Left lobe of liver (tissue), 2 donors: ENCODE results near the gene ZNF516. TPM values are rescaled to one million over a fixed set of nuclear protein-coding genes. Genes with fewer than 3 reads are reported as not detected.

ENCODE experiments used
- ATAC-seq: fragments of 200-7000 bp; cut with Tn5 transposase; one replicate; pipeline ENCODE4 v1.9.1; 2020; ENCODE audit warnings: mild to moderate bottlenecking, moderate library complexity
- DNase-seq: peaks from one replicate; pipeline ENCODE4 v3.0.0-alpha.2; 2020; ENCODE audit warnings: low spot score
- total RNA-seq: library from RNA; stranded (reverse); gene quantifications from one replicate; pipeline ENCODE4 v1.2.1, GENCODE V29; 2021
- donor health status: DM: no; HTN: no; CAD: no; lungs with moderate emphysema.
- donor health status: DM: no; HTN: yes; CAD: no.

Gene ZNF516
- total RNA-seq, 1 donor from 2014 or later: 16.2 TPM

- ATAC-seq: no peak
- peak; percentile 46 for DNase-seq
Observed at GRCh38 chr18:76471593-76471992, 23.4 kb downstream of the ZNF516 start.

DNA sequence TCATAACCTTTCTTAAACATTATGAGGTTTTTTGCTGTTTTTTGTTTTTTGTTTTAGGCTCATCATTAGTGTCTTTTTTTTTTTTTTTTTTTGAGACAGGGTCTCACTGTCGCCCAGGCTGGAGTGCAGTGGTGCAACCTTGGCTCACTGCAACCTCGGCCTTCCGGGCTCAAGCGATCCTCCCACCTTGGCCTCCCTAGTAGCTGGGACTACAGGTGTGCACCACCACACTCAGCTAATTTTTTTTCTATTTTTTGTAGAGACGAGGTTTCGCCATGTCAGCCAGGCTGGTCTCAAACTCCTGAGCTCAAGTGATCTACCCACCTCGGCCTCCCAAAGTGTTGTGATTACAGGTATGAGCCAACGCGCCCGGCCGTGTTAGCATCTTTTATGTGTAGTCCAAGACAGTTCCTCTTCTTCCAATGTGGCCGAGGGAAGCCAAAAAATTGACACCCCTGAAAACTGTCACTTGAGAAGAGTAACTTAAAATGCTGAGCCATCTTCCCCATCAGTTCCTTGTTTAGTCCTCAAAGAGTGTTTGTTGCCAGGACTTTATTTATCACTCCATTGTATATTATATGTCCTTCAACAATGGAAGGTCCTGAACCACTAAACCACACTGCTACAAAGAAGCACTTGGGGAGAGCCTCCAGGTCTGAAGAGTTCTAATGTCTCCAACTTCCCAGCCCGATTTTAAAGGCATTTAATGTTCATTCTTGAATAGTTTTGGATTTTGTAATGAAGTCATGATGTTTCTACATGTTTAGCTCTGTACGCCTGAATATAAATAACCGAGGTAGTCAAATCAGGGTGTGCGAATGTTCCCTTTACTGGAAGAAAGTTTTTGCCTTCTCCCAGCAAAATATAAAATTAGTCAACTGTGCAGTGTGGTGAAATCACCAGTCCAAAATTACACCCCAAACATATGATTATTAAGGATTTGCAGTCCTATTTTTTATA lies 26.4 kb downstream of the ZNF516 start:
- peak; percentile 41 for DNase-seq
- ATAC-seq: no peak

- DNase-seq (peak; percentile 49), ATAC-seq (no peak)
Observed at GRCh38 chr18:76467371-76468190, 27.5 kb downstream of the ZNF516 start.

- DNase-seq: peak; percentile 46
- no peak for ATAC-seq
Observed at GRCh38 chr18:76466410-76466991, 28.5 kb downstream of the ZNF516 start.

DNA sequence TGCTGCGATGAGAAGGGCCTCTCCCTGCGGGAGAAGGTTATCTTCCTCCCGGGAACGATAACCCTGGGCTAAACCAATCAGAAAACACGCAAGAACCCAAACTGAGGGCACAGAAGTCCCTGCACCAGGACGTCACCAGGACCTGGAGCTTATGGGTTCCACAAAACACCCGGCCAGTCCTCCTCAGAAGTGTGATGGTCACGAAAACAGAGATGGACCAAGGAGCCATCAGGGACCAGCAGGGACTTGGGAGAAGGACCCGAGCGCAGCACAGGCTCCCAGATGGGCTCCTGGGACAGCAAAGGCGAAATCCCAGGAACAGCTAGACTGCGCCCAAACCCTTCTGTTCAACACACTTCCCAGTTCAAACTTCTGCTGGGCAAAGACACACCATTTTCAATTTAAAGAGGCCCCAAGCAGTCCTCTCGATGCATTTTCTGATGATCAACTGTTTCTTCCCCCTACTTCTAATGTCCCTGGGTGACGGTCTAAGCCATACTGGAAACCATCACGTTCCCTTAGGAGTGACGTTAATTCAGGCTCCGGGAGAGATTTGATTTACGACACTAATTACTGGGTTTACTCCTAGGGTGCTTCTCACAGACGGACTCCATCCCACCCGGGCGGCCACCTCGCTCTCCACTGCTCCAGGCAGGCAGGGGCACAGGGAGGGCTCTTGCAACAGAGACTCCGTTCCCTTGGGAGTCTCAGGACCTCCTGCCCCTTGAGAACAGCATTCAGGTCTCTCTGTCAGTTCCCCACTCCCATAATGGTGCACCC lies 29.2 kb downstream of the ZNF516 start:
- no peak for ATAC-seq
- peak; percentile 40 for DNase-seq

DNA sequence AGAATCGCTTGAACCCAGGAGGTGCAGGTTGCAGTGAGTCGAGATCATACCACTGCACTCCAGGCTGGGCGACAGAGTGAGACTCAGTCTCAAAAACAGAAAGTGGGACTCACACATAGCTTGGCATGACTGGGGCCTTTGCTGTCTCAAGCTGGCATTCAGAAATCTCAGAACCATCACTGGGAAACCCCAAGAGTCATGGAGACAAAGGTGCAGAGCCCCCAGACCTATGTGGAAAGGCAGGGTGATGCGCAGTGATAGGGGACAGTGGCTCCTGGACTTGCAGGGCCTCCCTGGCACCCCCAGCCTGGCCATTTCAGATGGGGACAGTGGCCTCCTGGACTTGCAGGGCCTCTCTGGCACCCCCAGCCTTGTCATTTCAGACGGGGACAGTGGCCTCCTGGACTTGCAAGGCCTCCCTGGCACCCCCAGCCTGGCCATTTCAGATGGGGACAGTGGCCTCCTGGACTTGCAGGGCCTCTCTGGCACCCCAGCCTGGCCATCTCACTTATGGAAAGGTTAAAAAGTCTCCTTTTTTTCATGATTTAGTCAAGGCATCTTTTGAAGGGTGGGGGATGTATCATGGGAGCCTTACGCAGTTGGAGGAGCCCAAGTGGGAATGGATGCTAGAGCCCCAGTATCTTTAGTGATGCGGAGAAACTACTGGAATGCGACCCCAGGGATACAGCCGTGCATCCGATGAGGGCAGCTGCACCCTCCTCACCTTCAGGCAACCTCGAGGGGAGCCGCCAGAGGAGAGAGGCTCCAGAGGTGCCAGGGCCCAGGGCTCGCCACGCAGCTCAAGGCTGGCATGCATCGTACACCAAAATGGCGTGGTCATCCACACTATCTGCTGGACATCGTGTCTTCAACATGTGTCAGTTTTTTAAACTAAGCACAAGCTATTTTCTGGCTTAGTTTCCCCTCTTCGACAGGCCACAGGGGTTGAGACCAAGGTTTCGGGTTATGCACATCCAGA lies 30.5 kb downstream of the ZNF516 start:
- DNase-seq: peak; percentile 41
- no peak for ATAC-seq

DNA sequence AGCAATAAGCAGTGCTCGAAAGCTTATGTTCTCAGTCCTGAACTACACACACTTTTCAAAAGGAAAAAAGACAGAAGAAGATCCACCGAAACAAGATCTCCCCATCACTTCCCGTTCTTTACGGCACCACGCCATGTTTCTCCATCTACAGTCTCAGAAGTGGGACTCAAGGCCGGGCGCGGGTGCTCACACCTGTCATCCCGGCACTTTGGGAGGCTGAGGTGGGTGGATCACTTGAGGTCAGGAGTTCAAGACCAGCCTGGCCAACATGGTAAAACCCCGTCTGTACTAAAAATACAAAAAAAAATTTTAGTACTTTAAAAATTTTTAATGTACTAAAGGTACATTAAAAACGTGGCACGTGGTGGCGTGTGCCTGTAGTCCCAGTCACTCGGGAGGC lies 31.2 kb downstream of the ZNF516 start:
- peak; percentile 33 for DNase-seq
- no peak for ATAC-seq

GRCh38 chr18:76463358-76463757 lies 31.7 kb downstream of the ZNF516 start:
- ATAC-seq: no peak
- peak; percentile 38 for DNase-seq

DNA sequence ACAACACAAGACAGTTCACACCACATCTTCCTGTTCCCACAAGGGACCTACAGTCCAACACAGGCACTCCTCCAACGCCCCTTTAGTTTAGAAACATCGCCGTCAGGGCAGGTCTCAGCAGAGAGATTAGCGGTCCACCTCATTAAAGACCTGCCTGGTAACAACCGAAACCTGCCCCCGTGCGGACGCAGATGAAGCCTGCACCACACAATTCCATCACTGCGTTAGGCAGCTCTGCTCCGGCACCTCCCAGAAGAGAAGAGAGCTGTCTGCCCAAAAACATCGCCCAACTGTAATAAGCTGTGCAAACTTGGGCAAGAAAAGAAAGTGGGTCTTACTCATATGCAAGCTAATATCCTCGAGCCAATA lies 32.7 kb downstream of the ZNF516 start:
- ATAC-seq (no peak), DNase-seq (peak; percentile 41)

DNA sequence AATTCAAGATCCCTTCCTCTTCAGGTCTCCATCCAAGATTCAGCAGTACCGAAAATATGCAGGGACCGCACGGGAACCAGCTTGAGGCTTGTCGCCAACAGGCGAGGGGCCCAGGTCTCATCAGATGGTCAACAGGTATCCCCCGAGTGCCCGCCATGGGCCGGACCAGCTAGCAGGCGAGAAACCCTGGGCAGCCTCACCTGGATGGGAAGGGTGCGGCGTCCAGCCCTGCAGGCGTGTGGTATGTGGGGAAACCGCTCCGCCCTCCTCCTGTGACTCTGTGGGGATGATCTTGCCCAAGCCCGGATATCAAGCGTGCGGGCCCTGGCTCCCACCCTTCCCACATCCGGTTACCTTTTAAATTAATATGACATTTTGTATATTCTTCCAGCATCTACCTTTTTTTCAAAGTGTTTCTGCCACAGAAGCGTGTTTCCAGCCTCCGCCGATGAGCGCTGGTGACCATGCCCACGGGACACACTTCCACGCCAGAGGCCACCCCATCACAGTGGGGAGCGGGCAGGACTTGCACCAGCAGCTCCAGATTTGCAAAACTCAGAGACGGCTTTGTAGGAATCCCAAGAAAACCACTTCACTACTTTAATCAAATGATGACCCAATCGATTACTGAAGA lies 33.2 kb downstream of the ZNF516 start:
- DNase-seq: peak; percentile 42

DNA sequence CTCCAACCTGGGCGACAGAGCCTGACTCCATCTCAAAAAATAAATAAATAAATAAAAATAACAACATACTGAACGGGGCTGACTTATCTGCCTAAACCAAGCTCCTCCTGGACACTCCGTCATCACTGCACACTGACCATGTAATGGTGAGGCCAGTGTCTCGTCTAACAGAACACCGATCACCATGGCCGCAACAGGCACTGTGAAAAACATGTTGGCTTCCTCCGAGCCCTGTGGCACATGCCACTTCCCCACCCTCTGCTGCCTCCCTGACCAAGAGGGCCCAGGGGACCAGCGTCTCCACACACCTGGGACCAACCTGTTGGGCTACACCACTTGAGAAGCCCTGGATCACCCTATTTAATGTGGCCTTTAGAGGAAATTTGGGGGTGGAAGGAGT lies 33.9 kb downstream of the ZNF516 start:
- ATAC-seq: no peak
- peak; percentile 26 for DNase-seq

More for the DNA sequence above, 33.2 kb downstream of the ZNF516 start:
- no peak for ATAC-seq

DNA sequence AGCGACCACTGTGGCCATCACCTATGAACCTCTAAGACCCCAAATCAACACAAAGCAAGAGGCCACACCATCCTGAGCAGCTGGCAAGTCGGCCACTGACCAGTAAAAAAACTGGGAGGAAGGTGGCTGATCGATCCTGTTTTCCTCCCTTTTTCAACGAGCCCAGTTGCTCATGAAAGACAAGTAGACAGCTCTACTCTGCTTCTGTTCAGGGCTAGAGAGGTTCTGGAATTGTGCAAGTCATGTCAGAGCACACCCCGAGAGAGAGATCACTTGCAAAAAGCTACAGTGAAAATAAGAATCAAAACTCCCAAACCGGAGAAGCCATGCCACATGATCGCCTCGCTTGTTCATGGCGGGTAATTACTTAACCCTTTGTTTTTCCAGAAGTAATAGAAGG lies 34.6 kb downstream of the ZNF516 start:
- DNase-seq (no peak), ATAC-seq (no peak)

DNA sequence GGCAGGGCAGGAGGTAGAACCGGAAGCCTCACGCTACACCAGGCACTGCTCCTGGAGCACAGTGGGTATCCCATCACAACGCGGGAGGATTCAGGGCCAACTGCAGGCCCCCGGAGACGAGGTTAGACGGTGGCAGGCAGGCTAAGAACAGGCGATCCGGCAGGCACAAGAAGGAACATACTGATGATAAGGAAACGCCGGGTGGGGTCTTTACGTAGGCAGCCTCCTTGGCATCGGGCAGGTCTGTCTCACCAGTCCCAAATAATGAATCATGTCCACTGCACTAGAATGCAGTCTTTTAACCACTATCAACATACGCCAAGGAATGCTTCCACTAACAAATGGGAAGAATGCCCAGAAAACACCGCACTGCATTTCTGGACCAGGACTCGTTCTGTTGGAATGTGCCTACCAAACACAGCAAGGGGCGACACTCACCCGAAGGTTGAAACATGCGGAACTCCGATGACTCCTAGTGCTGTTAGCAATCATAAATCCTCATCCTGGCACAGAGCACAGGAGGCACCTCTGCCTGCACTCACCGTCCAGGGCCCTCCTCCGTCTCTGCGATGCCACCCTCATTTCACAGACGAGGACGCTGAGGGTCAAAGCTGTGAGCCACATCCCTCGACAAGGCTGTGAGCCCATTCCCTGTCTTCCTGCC lies 35.2 kb downstream of the ZNF516 start:
- ATAC-seq: peak; percentile 23

DNA sequence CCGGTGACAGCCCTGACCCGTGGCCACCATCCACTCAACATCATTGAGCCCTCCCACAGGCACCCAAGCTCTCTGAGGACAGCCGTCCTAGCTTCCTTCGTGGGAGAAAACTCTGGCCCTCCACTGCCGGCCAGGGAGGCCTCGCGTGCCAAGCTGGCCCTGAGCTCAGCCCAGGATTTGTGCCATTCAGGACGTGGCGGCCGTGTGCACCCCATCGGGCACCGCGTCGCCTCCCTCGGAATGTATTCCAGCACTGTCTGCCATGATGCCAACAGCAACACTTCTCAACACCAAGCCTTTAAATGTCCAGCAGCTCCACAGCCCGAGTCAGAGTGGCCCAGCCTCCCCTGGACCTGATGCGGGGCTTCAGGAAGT lies 35.7 kb downstream of the ZNF516 start:
- peak; percentile 15 for ATAC-seq
- DNase-seq: no peak

More for the DNA sequence above, 35.2 kb downstream of the ZNF516 start:
- DNase-seq: peak; percentile 42

DNA sequence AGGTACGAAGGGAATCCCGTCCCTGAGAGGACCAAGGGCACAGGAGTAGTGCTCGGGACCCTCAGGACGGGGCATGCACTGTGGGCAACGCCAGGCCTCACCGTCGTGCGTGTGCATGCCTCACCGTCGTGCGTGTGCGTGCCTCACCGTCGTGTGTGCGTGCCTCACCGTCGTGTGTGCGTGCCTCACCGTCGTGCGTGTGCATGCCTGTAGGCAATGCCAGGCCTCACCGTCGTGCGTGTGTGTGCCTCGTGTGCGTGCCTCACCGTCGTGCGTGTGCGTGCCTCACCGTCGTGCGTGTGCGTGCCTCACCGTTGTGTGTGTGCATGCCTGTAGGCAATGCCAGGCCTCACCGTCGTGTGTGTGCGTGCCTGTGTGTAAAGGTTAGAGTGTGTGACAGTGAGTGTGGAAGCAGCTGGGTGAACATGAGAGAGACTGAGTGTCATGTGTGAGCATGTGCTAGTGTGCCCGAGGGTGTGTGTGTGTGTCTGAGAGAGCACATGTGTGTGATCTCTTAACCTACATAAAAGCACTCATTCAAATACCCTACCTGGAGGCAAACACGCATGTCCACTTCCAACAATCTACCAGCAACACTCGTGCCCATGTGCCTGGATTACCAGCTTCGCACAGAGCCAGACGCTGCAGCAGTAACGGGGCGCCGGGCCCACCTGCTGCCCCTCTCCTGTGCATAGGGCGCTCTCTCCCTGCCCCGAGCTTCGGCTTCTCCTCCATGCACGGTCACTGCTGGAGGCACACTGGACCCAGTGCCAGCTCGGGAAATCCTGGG lies 36.3 kb downstream of the ZNF516 start:
- ATAC-seq (peak; percentile 16), DNase-seq (peak; percentile 33)

- peak; percentile 11 for DNase-seq
- ATAC-seq: no peak
Observed at GRCh38 chr18:76457957-76458356, 37.1 kb downstream of the ZNF516 start.

GRCh38 chr18:76457475-76457874 lies 37.6 kb downstream of the ZNF516 start:
- DNase-seq (peak; percentile 40), ATAC-seq (no peak)

DNA sequence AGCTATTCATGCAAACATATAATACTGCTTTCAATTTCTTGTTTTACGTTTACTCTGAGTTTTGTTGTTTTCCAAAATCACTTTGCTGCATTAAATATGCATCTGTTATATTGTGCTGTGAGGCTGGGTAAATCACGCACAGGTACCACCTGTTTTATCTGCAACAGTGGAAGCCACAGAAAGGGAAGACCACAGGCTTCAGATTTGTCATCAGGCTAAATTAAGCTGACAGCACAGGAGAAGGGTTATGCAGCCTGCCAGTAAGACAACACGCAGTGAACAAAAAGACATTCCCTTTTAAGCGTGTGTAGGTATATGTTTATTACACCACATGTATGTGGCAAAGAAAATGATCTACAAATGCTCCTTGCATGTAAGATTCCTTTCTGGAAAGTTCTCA lies 38.2 kb downstream of the ZNF516 start:
- DNase-seq (peak; percentile 15), ATAC-seq (no peak)
